Endothelial cell (in vitro differentiated cells): ENCODE measurements around the gene RUNX2. TPM values are rescaled to one million over a fixed set of nuclear protein-coding genes. Genes with fewer than 3 reads are reported as not detected.

Source experiments
- DNase-seq: peaks from one replicate; pipeline ENCODE4 v3.0.0; 2021; ENCODE audit warnings: low spot score
- H3K27ac Mint-ChIP-seq: one replicate; pipeline ENCODE4 v1.8.0; 2021; ENCODE audit warnings: mixed read lengths, inconsistent platforms; ENCODE audit not compliant: unreplicated experiment
- H3K27me3 Mint-ChIP-seq: one replicate; pipeline ENCODE4 v1.8.0; 2021; ENCODE audit warnings: mild to moderate bottlenecking, moderate library complexity, mixed read lengths, inconsistent platforms; ENCODE audit not compliant: unreplicated experiment
- H3K36me3 Mint-ChIP-seq: one replicate; pipeline ENCODE4 v1.8.0; 2021; ENCODE audit warnings: mild to moderate bottlenecking, low read depth, mixed read lengths, inconsistent platforms; ENCODE audit not compliant: unreplicated experiment
- H3K4me1 Mint-ChIP-seq: one replicate; pipeline ENCODE4 v1.8.0; 2021; ENCODE audit warnings: mild to moderate bottlenecking, mixed read lengths, inconsistent platforms; ENCODE audit not compliant: unreplicated experiment
- H3K4me3 Mint-ChIP-seq: one replicate; pipeline ENCODE4 v1.8.0; 2021; ENCODE audit warnings: mild to moderate bottlenecking, mixed read lengths, inconsistent platforms; ENCODE audit not compliant: unreplicated experiment
- H3K9me3 Mint-ChIP-seq: one replicate; pipeline ENCODE4 v1.8.0; 2021; ENCODE audit warnings: mixed read lengths, inconsistent platforms; ENCODE audit not compliant: unreplicated experiment
- total RNA-seq: library from RNA; stranded (reverse); fragmentation: NEBNext Ultra II Directional; extraction: Animal tissue kit (Norgen Biotek cat#: 25700); gene quantifications from one replicate; pipeline ENCODE4 v1.2.1, GENCODE V29; 2021; ENCODE audit not compliant: unreplicated experiment
- TF ChIP-seq, protein P1 (sequence below): fragments of 200-600 bp; sonication (generic); IDR thresholded peaks from one replicate; pipeline ENCODE4 v1.5.0; 2021; ENCODE audit warnings: antibody characterized with exemption; ENCODE audit not compliant: unreplicated experiment

Gene RUNX2
- total RNA-seq, 1 donor from 2014 or later, result 1.8 TPM

DNA sequence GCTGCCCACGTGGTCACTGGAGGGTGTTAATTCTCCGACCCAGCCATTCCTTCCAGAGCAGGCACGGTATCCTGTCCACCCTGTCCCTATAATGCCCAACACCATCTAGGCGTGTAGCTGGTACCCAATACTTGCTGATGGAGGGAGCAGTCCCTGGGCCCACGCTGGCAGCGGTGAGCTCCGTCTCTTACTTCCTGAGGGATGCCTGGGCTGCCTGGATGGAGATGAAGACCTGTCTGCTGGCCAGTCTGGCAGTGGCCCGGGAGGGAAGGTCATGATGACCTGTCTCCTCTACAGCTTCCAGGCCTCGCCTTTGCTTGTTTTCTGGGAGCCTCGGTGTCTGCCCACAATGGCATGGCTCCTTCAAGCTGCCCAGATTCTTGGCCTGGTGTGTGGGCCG, 347.5 kb downstream of the RUNX2 start:
- H3K4me3 Mint-ChIP-seq, result no peak overlapping the region
- no peaks in the 10 kb centered on the region for H3K9me3 Mint-ChIP-seq
- no peak overlapping the region for H3K27ac Mint-ChIP-seq
- H3K27me3 Mint-ChIP-seq, result peaks cover 2% of the 10 kb centered on the region
- DNase-seq, result no peak
- H3K36me3 Mint-ChIP-seq, result no peaks in the 10 kb centered on the region
- peaks cover 26% of the 10 kb centered on the region for H3K4me1 Mint-ChIP-seq
- TF ChIP-seq, protein P1, sequence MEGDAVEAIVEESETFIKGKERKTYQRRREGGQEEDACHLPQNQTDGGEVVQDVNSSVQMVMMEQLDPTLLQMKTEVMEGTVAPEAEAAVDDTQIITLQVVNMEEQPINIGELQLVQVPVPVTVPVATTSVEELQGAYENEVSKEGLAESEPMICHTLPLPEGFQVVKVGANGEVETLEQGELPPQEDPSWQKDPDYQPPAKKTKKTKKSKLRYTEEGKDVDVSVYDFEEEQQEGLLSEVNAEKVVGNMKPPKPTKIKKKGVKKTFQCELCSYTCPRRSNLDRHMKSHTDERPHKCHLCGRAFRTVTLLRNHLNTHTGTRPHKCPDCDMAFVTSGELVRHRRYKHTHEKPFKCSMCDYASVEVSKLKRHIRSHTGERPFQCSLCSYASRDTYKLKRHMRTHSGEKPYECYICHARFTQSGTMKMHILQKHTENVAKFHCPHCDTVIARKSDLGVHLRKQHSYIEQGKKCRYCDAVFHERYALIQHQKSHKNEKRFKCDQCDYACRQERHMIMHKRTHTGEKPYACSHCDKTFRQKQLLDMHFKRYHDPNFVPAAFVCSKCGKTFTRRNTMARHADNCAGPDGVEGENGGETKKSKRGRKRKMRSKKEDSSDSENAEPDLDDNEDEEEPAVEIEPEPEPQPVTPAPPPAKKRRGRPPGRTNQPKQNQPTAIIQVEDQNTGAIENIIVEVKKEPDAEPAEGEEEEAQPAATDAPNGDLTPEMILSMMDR, result no peak

DNA sequence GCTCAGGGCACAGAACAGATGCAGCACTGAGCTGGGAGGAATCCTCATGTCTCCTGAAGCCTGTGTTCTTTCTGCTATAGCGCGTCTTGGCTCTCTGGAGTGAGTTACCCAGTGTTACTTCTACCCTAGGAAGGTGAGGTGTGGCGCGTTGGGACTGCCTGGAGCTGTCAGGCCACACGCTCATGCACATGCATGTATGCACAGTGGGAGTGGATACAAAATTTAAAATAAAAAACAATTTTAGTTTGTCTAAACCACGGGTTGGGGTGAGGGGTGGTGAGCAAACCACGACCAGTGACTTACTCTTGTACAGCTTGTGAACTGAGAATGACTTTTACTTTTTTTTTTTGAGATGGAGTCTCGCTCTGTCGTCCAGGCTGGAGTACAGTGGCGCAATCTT, 348.2 kb downstream of the RUNX2 start:
- H3K27me3 Mint-ChIP-seq, result peaks cover 2% of the 10 kb centered on the region
- TF ChIP-seq, protein P1, result no peak
- no peaks in the 10 kb centered on the region for H3K36me3 Mint-ChIP-seq
- H3K9me3 Mint-ChIP-seq, result no peaks in the 10 kb centered on the region
- no peak for DNase-seq
- H3K4me1 Mint-ChIP-seq, result peaks cover 26% of the 10 kb centered on the region
- no peak overlapping the region for H3K4me3 Mint-ChIP-seq
- H3K27ac Mint-ChIP-seq, result no peak overlapping the region

DNA sequence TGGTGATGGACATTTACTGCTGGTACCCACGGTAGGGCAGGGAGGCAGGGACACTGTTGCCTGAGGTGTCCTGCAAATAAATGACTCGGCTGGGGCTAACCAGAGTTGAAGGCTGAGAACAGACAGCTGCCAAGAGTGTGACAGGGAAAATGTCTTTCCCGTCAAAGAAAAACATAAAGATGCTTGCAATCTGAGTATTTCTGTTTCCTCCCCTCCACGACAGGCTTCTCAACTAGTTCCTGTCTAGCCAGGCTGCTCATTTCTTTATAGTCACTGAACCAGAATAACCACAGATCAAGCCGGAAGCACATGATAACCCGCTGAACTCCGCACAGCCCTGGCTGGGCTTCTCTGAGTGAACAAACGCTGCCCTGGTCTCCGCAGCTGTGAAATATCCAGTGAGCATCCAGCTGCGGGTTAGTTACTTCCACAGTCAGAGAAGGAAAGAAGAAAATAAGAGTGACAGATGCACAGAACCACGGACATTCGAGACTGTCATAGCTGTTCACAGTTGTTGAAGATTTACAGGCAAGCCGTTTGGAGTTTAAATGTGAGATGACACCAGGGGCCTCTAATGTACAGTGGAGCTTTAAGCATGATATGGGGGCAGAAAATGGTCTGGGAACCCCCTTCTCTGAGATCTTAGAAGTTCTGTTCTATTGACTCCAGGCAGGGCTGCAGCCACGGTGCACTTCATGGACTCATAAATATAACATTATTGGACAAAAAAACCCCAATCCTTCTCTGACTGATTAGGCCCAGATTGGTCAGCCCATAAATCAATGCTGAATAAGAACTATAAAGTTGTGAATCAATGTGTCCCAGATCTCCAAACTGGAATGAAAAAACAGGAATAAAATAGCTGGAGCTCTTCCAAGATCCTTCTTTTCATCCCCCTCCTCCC, 349.5 kb downstream of the RUNX2 start:
- DNase-seq, result no peak
- H3K4me3 Mint-ChIP-seq, result no peak overlapping the region
- H3K27me3 Mint-ChIP-seq, result peaks cover 2% of the 10 kb centered on the region
- H3K4me1 Mint-ChIP-seq, result peaks cover 26% of the 10 kb centered on the region
- H3K9me3 Mint-ChIP-seq, result no peaks in the 10 kb centered on the region
- H3K36me3 Mint-ChIP-seq, result no peaks in the 10 kb centered on the region
- TF ChIP-seq, protein P1, result no peak
- peak overlapping the region; percentile 50 for H3K27ac Mint-ChIP-seq

- no peak for DNase-seq
- Mint-ChIP-seq H3K4me1 (peaks cover 26% of the 10 kb centered on the region), H3K4me3 (no peak overlapping the region)
Measured at GRCh38 chr6:45678285-45678607, 350.1 kb downstream of the RUNX2 start.

GRCh38 chr6:45679163-45679562, 351.0 kb downstream of the RUNX2 start:
- Mint-ChIP-seq H3K27me3 (peaks cover 2% of the 10 kb centered on the region), H3K4me3 (peak overlapping the region; percentile 14), H3K27ac (peak overlapping the region; percentile 31), H3K4me1 (peaks cover 26% of the 10 kb centered on the region), H3K36me3 (no peaks in the 10 kb centered on the region), H3K9me3 (no peaks in the 10 kb centered on the region)
- TF ChIP-seq, protein P1, result no peak
- DNase-seq, result no peak

More at GRCh38 chr6:45678285-45678607, 350.1 kb downstream of the RUNX2 start:
- Mint-ChIP-seq H3K27ac (peak overlapping the region; percentile 50), H3K36me3 (no peaks in the 10 kb centered on the region), H3K9me3 (no peaks in the 10 kb centered on the region), H3K27me3 (peaks cover 2% of the 10 kb centered on the region)
- TF ChIP-seq, protein P1, result no peak
